PC-3 (cell line): ENCODE measurements around the gene PTGER2. TPM values are rescaled to one million over a fixed set of nuclear protein-coding genes. Genes with fewer than 3 reads are reported as not detected.

Experiments used
- ATAC-seq: fragments of 200-7000 bp; cut with Tn5 transposase; 2 replicates; pipeline ENCODE4 v1.9.1; 2020; ENCODE audit warnings: mild to moderate bottlenecking, moderate library complexity
- BruUV-seq: library from RNA; stranded (reverse); fragments of 400-500 nt; replicated peaks from 2 replicates; lab custom pipeline; 2021; lab: Mats Ljungman, UMichigan
- CTCF ChIA-PET: fragments of 300-600 bp; sonication (Branson Sonifier 250); formaldehyde crosslinking; loops from one replicate; lab custom pipeline; 2022; ENCODE audit warnings: antibody characterized with exemption; lab: Charles Lee
- POLR2A ChIA-PET: fragments of 300-600 bp; sonication (Branson Sonifier 250); formaldehyde crosslinking; loops from one replicate; lab custom pipeline; 2022; ENCODE audit warnings: antibody characterized with exemption; ENCODE audit not compliant: unreplicated experiment; lab: Charles Lee
- DNase-seq: peaks from one replicate; pipeline ENCODE4 v3.0.0-alpha.2; 2015
- H2AFZ ChIP-seq: fragments of 300-600 bp; sonication (generic); 2 replicates; pipeline ENCODE4 v1.6.0; 2016; ENCODE audit warnings: antibody characterized with exemption, low read length
- H3F3A ChIP-seq: fragments of 300-600 bp; sonication (generic); one replicate; pipeline ENCODE4 v1.6.0; 2017; ENCODE audit warnings: antibody characterized with exemption, low read length, control low read depth, mild to moderate bottlenecking; ENCODE audit not compliant: unreplicated experiment
- H3K27ac ChIP-seq: fragments of 300-600 bp; sonication (generic); 2 replicates; pipeline ENCODE4 v1.5.1; 2016; ENCODE audit warnings: mild to moderate bottlenecking, low read length
- H3K27me3 ChIP-seq: fragments of 300-600 bp; sonication (generic); 2 replicates; pipeline ENCODE4 v1.6.1; 2016; ENCODE audit warnings: low read length, mixed read lengths
- H3K36me3 ChIP-seq: fragments of 300-600 bp; sonication (generic); 2 replicates; pipeline ENCODE4 v1.6.1; 2016; ENCODE audit warnings: low read depth, mixed run types, low read length, mixed read lengths
- H3K4me1 ChIP-seq: fragments of 300-600 bp; sonication (generic); 2 replicates; pipeline ENCODE4 v1.5.1; 2016; ENCODE audit warnings: low read length; ENCODE audit not compliant: insufficient read depth
- H3K4me2 ChIP-seq: fragments of 300-600 bp; sonication (generic); 2 replicates; pipeline ENCODE4 v1.6.0; 2016; ENCODE audit warnings: low read length
- H3K4me3 ChIP-seq: fragments of 300-600 bp; sonication (generic); 2 replicates; pipeline ENCODE4 v1.5.1; 2016; ENCODE audit warnings: mild to moderate bottlenecking, low read length, mixed read lengths
- H3K79me2 ChIP-seq: fragments of 300-600 bp; sonication (generic); 2 replicates; pipeline ENCODE4 v1.6.1; 2017; ENCODE audit warnings: low read length, mixed read lengths
- H3K9ac ChIP-seq: fragments of 300-600 bp; sonication (generic); 2 replicates; pipeline ENCODE4 v1.6.0; 2016; ENCODE audit warnings: mild to moderate bottlenecking, low read length
- H3K9me2 ChIP-seq: fragments of 300-600 bp; sonication (generic); replicated peaks from 2 replicates; pipeline ENCODE4 v1.6.1; 2016; ENCODE audit warnings: mixed run types, low read length, mixed read lengths
- H3K9me3 ChIP-seq: fragments of 300-600 bp; sonication (generic); 2 replicates; pipeline ENCODE4 v1.6.1; 2016; ENCODE audit warnings: low read length, mixed read lengths
- H4K20me1 ChIP-seq: fragments of 300-600 bp; sonication (generic); 2 replicates; pipeline ENCODE4 v1.6.1; 2016; ENCODE audit warnings: low read length, mixed read lengths
- EZH2 ChIP-seq: fragments of 300-600 bp; sonication (generic); IDR thresholded peaks from one replicate; pipeline ENCODE4 v1.6.1; 2017; ENCODE audit warnings: antibody characterized with exemption, mild to moderate bottlenecking, low read length; ENCODE audit not compliant: unreplicated experiment
- EZH2phosphoT487 ChIP-seq: fragments of 300-600 bp; sonication (generic); IDR thresholded peaks from 2 replicates; pipeline ENCODE4 v1.6.1; 2018; ENCODE audit warnings: mild to moderate bottlenecking, antibody characterized with exemption, low read length, borderline replicate concordance
- intact Hi-C: fragments of 100-400 bp; cut with micrococcal nuclease; formaldehyde crosslinking; loops from 2 replicates; pipeline ENCODE4 v1.9.0; 2023
- total RNA-seq: library from RNA; depleted of rRNA; stranded (reverse); fragments of >200 nt; gene quantifications from 2 replicates; pipeline ENCODE4 v1.2.3, GENCODE V29; 2014
- TF ChIP-seq, protein P1 (sequence below): fragments of 300-600 bp; sonication (generic); conservative IDR thresholded peaks from 2 replicates; pipeline ENCODE4 v1.5.1; 2017; ENCODE audit warnings: antibody characterized with exemption, low read depth, mild to moderate bottlenecking, low read length

PTGER2 gene
- total RNA-seq, 1 experiment from 2014 or later = 4.7 TPM

DNA sequence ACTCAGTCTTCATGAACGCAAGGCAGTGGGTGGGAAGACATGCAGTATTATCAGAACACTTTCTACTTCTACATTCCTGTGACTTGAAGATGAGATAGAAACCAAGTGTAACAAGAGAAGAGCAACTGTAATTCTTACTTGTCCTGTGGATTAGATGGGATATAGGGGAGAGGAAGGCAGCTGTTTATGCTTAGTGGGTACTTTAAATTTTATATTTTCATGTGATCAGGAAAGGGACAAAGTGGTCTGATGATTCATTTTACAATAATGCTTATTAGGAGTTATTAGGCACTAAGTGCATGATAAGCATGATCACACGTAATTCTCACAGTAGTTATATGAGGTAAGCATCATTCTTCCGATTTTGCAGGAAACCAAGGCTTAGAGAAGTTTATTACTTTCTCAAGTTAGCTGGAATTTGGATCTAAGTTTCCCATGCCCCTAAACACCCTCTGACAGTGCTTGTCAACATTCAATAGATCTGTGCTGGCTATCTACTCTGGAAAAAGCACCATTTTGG is 52.7 kb downstream of the PTGER2 start:
- no TSS peak for BruUV-seq
- Histone ChIP-seq H3K4me3 (no peak overlapping the region), H2AFZ (no peak overlapping the region), H3K9me3 (no peaks in the 10 kb centered on the region), H3K4me1 (peaks cover 23% of the 10 kb centered on the region), H3K4me2 (no peak overlapping the region), H3K9me2 (no peaks in the 10 kb centered on the region), H3K27me3 (no peaks in the 10 kb centered on the region), H3K36me3 (no peaks in the 10 kb centered on the region), H3F3A (no peaks in the 10 kb centered on the region), H4K20me1 (no peaks in the 10 kb centered on the region), H3K9ac (no peak overlapping the region), H3K27ac (no peak overlapping the region), H3K79me2 (no peaks in the 10 kb centered on the region)
- CTCF ChIA-PET = no interaction called here
- POLR2A ChIA-PET = no interaction called here
- intact Hi-C loops = no loop called here
- no peak for DNase-seq
- TF ChIP-seq EZH2 = no peak
- TF ChIP-seq EZH2phosphoT487 = no peak
- TF ChIP-seq, protein P1, sequence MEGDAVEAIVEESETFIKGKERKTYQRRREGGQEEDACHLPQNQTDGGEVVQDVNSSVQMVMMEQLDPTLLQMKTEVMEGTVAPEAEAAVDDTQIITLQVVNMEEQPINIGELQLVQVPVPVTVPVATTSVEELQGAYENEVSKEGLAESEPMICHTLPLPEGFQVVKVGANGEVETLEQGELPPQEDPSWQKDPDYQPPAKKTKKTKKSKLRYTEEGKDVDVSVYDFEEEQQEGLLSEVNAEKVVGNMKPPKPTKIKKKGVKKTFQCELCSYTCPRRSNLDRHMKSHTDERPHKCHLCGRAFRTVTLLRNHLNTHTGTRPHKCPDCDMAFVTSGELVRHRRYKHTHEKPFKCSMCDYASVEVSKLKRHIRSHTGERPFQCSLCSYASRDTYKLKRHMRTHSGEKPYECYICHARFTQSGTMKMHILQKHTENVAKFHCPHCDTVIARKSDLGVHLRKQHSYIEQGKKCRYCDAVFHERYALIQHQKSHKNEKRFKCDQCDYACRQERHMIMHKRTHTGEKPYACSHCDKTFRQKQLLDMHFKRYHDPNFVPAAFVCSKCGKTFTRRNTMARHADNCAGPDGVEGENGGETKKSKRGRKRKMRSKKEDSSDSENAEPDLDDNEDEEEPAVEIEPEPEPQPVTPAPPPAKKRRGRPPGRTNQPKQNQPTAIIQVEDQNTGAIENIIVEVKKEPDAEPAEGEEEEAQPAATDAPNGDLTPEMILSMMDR = no peak
- ATAC-seq = no peak

DNA sequence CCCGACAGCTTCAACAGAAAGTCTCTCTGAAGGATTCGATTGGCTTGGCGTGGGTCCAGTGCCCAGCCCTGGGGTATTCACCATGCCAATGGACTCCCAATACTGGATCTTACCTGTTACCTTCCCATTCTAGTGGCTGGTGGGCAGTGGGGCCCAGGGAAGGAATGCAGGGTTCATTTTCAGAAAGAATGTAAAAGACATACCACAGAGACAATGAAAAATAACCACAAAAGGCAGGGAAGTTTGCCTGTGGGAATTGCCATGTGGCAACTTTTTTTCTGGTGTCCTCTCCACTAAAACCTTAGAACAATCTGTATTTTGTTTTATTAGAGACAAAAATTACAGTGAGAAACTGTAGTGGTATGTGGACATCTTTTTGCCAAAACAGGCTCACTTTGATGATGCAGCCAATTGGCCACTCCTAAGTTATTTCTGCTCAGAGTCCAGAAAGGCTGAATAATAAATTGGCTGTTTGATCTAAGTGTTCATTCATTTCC is 55.2 kb downstream of the PTGER2 start:
- Histone ChIP-seq H3K79me2 (no peaks in the 10 kb centered on the region), H3K27ac (no peak overlapping the region), H2AFZ (no peak overlapping the region), H4K20me1 (no peaks in the 10 kb centered on the region), H3K9ac (no peak overlapping the region), H3K9me3 (no peaks in the 10 kb centered on the region), H3K27me3 (no peaks in the 10 kb centered on the region), H3K9me2 (no peaks in the 10 kb centered on the region), H3K4me1 (peaks cover 23% of the 10 kb centered on the region), H3K4me2 (no peak overlapping the region), H3K36me3 (no peaks in the 10 kb centered on the region), H3F3A (no peaks in the 10 kb centered on the region), H3K4me3 (no peak overlapping the region)
- ATAC-seq (peak; percentile 58), DNase-seq (peak; percentile 40)
- BruUV-seq = no TSS peak
- POLR2A ChIA-PET = no interaction called here
- intact Hi-C loops = loop anchor here (2.0 kb wide), 2 partner anchors 19 to 23 kb away; no protein-coding TSS in a partner anchor
- TF ChIP-seq EZH2phosphoT487 = no peak
- TF ChIP-seq, protein P1 = no peak
- TF ChIP-seq EZH2 = no peak
- CTCF ChIA-PET = no interaction called here

DNA sequence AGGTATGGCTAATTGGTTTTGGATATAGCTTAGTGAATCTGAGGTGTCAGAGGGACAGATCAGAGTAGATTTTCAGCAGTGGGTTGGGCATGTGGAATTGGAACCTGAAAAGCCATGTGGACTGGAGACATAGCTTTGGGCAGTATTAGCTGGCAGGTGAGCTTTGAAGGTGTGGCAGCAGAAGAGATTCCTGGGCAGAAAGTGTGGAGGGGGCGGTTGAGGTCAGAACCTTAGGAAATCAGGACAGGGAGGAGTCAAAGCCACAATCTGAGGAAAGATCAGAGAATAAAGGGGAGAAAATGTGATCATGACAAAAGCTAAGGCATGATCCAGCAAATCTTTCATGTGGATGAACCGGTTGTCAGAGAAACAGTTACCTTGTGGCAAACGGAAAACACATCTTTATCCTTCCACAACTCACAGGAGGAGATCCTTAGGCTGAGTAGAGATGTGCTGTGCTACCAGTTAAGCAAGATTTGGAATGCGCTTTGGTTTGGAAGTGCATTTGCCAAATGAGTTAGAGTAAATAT is 56.4 kb downstream of the PTGER2 start:
- BruUV-seq = no TSS peak
- Histone ChIP-seq H3K4me3 (no peak overlapping the region), H2AFZ (no peak overlapping the region), H3K4me1 (peaks cover 23% of the 10 kb centered on the region), H3K79me2 (no peaks in the 10 kb centered on the region), H3K9me2 (no peaks in the 10 kb centered on the region), H3K36me3 (no peaks in the 10 kb centered on the region), H3K9ac (no peak overlapping the region), H3K27me3 (no peaks in the 10 kb centered on the region), H3K27ac (no peak overlapping the region), H3K4me2 (no peak overlapping the region), H3F3A (no peaks in the 10 kb centered on the region), H3K9me3 (no peaks in the 10 kb centered on the region), H4K20me1 (no peaks in the 10 kb centered on the region)
- intact Hi-C loops = no loop called here
- TF ChIP-seq EZH2 (no peak), EZH2phosphoT487 (no peak)
- TF ChIP-seq, protein P1 = no peak
- ATAC-seq (peak; percentile 39), DNase-seq (peak; percentile 56)
- ChIA-PET POLR2A (no interaction called here), CTCF (interaction anchor here (0.6 kb wide), 1 partner anchor 15 kb away, joined by 4 read pairs; no protein-coding TSS in a partner anchor)
